ENCODE data around the gene CXorf58.
"Not testable (repeated sequence)": the region's sequence is repeated elsewhere in the genome, so short reads cannot be mapped to it uniquely, and the experiment has no call there.

- TF ChIP-seq ZNF280A (IDR thresholded peaks at IDR 0.05; ENCODE audit: low read depth, partially characterized antibody); PURB (CRISPR knock-in tag; IDR thresholded peaks at IDR 0.05; ENCODE audit: low read depth); KDM2B (CRISPR knock-in tag; IDR thresholded peaks at IDR 0.05); KDM4B (IDR thresholded peaks at IDR 0.05; ENCODE audit: borderline replicate concordance in 2 of 2, low read depth in 1 of 2); ZNF398 (CRISPR knock-in tag; IDR thresholded peaks at IDR 0.05): not testable (repeated sequence)
Measured at GRCh38 chrX:23861952-23862351, 45.9 kb upstream of the CXorf58 start.
